ENCODE measurements around the gene LGALS16.
A peak's percentile ranks its signal among the peaks of the same experiment; 100 is the strongest.
"Not testable (repeated sequence)": the region's sequence is repeated elsewhere in the genome, so short reads cannot be mapped to it uniquely, and the experiment has no call there.

DNA sequence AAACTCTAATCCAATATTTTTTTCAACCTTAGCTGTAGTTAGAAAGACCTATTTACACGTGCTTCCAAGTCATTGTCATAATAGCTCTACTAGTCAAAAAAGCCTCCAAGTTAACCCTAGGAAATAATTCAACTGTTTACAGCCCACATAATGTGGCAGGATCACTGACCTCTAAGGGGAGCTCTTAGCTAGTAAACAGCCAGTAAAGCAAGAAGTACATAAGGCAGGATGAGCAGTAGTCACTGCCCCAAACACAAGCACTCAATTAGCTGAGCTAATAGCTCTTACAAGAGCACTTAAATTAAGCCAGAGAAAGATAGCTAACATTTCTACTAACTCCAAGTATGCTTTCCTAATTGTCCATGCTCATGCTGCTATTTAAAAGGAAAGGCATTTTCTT lies 18.1 kb downstream of the LGALS16 start:
- TF ChIP-seq, protein P1, sequence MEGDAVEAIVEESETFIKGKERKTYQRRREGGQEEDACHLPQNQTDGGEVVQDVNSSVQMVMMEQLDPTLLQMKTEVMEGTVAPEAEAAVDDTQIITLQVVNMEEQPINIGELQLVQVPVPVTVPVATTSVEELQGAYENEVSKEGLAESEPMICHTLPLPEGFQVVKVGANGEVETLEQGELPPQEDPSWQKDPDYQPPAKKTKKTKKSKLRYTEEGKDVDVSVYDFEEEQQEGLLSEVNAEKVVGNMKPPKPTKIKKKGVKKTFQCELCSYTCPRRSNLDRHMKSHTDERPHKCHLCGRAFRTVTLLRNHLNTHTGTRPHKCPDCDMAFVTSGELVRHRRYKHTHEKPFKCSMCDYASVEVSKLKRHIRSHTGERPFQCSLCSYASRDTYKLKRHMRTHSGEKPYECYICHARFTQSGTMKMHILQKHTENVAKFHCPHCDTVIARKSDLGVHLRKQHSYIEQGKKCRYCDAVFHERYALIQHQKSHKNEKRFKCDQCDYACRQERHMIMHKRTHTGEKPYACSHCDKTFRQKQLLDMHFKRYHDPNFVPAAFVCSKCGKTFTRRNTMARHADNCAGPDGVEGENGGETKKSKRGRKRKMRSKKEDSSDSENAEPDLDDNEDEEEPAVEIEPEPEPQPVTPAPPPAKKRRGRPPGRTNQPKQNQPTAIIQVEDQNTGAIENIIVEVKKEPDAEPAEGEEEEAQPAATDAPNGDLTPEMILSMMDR (IDR thresholded peaks at IDR 0.05; ENCODE audit: low read length): peak; percentile 25; the same call in 1 of the 2 replicates
- TF ChIP-seq EZH2 (IDR thresholded peaks at IDR 0.05; ENCODE audit: borderline replicate concordance, low read length): not testable (repeated sequence)

All from OCI-LY1 (cell line).